ENCODE measurements around the gene RFNG.

The RFNG gene

GRCh38 chr17:82031303-82031884, 20.2 kb downstream of the RFNG start, which contains the start of gene RAC3:
RAC3 (plus strand) TSS chr17:82031678; CDS start chr17:82031762, 84 bp downstream.
- no peak for DNase-seq
- intact Hi-C loops (cut with DNase I): loop anchor here (5.0 kb wide), 1 partner anchor 66 kb away; the partner anchor contains the start of gene FASN

- intact Hi-C loops (cut with DNase I): loop anchor here (1.0 to 5.0 kb wide), 2 partner anchors 67 to 124 kb away; partner anchors contain the start of gene FASN
- DNase-seq: peak; percentile 80 to 98 (median 86)
Observed at GRCh38 chr17:82030470-82031302, 20.9 kb downstream of the RFNG start.

GRCh38 chr17:82029990-82030469, 21.6 kb downstream of the RFNG start:
- intact Hi-C loops (cut with DNase I): loop anchor here (1.0 to 5.0 kb wide), 2 partner anchors 67 to 124 kb away; partner anchors contain the start of gene FASN
- no peak for DNase-seq

GRCh38 chr17:82029391-82029790, 22.2 kb downstream of the RFNG start:
- DNase-seq: no peak

GRCh38 chr17:82028966-82029365, 22.6 kb downstream of the RFNG start:
- no peak for DNase-seq
- intact Hi-C loops (cut with DNase I): no loop called here

More at GRCh38 chr17:82029391-82029790, 22.2 kb downstream of the RFNG start:
- intact Hi-C loops (cut with DNase I): no loop called here

- intact Hi-C loops (cut with DNase I): no loop called here
Observed at GRCh38 chr17:82028246-82028645, 23.4 kb downstream of the RFNG start.

GRCh38 chr17:82025401-82026107, 26.1 kb downstream of the RFNG start:
- intact Hi-C loops (cut with DNase I): no loop called here

More at GRCh38 chr17:82028246-82028645, 23.4 kb downstream of the RFNG start:
- DNase-seq: no peak

GRCh38 chr17:82024859-82025258, 26.8 kb downstream of the RFNG start:
- intact Hi-C loops (cut with DNase I): no loop called here
- DNase-seq: no peak

More at GRCh38 chr17:82025401-82026107, 26.1 kb downstream of the RFNG start:
- no peak for DNase-seq

- DNase-seq: no peak
- intact Hi-C loops (cut with DNase I): no loop called here
Observed at GRCh38 chr17:82023447-82024241, 28.0 kb downstream of the RFNG start.

- DNase-seq: peak; percentile 99 to 100 (median 100)
- intact Hi-C loops (cut with DNase I): no loop called here
Observed at GRCh38 chr17:82022981-82023446, 28.6 kb downstream of the RFNG start, which contains the start of gene LRRC45. LRRC45 (plus strand) TSS chr17:82023305; CDS start chr17:82023644, 339 bp downstream.

- intact Hi-C loops (cut with DNase I): no loop called here
- no peak for DNase-seq
Observed at GRCh38 chr17:82022310-82022980, 29.2 kb downstream of the RFNG start, which contains the start of gene CENPX. CENPX (minus strand) TSS chr17:82022878; CDS start chr17:82022861, 17 bp downstream.

- DNase-seq: no peak
- intact Hi-C loops (cut with DNase I): loop anchor here (1.0 kb wide), 1 partner anchor 63 kb away; no protein-coding TSS in a partner anchor
Observed at GRCh38 chr17:82021900-82022309, 29.7 kb downstream of the RFNG start.

GRCh38 chr17:82021107-82021899, 30.3 kb downstream of the RFNG start:
- intact Hi-C loops (cut with DNase I): loop anchor here (1.0 kb wide), 1 partner anchor 62 kb away; no protein-coding TSS in a partner anchor
- peak; percentile 68 to 97 (median 82) for DNase-seq

GRCh38 chr17:82020572-82021106, 31.0 kb downstream of the RFNG start:
- DNase-seq: no peak
- intact Hi-C loops (cut with DNase I): loop anchor here (1.0 kb wide), 1 partner anchor 61 kb away; no protein-coding TSS in a partner anchor

- intact Hi-C loops (cut with DNase I): no loop called here
- DNase-seq: peak in 3 of 10 donors; percentile 51 to 92 (median 57)
Observed at GRCh38 chr17:82019690-82020571, 31.7 kb downstream of the RFNG start.

GRCh38 chr17:82018989-82019689, 32.5 kb downstream of the RFNG start:
- no peak for DNase-seq
- intact Hi-C loops (cut with DNase I): no loop called here
